22Rv1 (cell line): ENCODE data around the gene C4orf50.

Experiments used
- H3K27ac ChIP-seq: fragments of 450-650 bp; 2 replicates; pipeline ENCODE4 v1.5.1; 2017
- CTCF ChIP-seq: fragments of 450-650 bp; IDR thresholded peaks from 2 replicates; pipeline ENCODE4 v1.5.1; 2017; ENCODE audit warnings: mild to moderate bottlenecking
- ZFX ChIP-seq: fragments of 450-650 bp; IDR thresholded peaks from 2 replicates; pipeline ENCODE4 v1.6.1; 2017; ENCODE audit warnings: antibody characterized with exemption, borderline replicate concordance

Gene C4orf50

GRCh38 chr4:5963611-5964010, 54.6 kb downstream of the C4orf50 start:
- TF ChIP-seq CTCF (no peak), ZFX (no peak)
- H3K27ac ChIP-seq: no peak overlapping the region

- no peak overlapping the region for H3K27ac ChIP-seq
- TF ChIP-seq CTCF: no peak
- no peak for TF ChIP-seq ZFX
These were observed 55.8 kb downstream of the C4orf50 start for GRCh38 chr4:5962416-5962815.

DNA sequence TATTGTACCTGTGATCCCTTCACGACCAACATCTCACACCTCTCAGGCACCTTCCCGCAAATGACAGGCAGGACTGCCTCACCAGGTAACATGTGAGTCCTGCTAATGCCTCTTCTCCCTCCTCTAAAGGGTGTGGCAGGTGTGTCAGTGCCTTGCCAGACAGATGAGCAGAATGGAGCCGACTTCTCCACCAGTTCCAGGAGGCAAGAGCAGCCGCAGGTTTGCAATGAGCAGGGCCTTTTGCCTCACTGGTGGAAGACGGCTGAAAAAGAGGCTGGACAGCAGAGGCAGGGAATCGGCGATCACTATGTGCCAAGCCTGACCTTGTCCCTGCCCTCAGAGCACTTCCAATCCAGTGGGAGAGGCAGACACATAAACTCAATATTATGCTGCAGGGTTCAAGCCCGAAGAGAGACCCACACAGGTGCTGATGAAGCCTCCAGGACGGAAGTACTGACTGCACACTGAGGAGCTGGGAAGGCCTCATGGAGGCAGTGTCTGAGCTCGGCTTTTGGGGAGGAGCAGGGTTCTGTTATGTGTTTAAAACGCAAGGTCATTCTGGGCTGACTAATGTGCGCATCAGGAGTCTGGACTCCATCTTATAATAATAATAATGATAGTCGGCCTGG, 57.9 kb downstream of the C4orf50 start:
- TF ChIP-seq CTCF (no peak), ZFX (no peak)
- no peak overlapping the region for H3K27ac ChIP-seq

DNA sequence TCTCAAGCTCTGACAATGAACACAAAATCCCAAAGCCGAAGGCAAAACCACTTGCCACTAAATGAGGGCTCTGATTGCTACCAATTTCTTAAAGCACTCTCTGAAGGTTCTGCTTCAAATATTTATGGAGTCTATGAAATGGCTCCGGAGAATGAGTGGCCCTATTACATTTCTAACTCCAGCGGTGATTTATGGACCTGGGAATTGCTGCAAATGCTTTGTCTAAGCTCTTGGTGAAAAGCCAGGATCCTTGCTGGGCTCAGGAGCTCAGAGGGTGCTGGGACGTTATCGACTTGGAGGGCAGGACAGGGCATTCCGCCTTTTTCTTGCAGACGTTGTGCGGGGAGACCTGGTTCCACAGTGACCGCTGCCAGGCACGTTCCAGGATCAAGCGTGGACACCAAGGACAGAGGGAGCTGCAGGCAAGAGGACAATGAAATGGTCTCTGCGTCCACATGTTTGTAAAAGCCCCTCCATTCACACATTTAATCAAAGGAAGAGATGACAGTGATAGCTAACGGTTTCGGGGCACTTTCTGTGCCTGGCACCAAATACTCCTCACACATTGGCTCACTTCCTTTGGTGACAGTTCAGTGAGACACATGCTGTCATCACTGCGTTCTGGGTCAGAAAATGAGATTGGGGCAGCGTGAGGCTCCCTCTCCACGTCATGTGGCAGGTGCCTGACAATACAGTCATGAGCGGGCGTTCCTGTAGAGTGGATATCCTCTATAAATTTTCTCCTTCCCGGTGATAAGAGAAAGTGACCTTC, 58.8 kb downstream of the C4orf50 start:
- H3K27ac ChIP-seq: no peak overlapping the region
- TF ChIP-seq ZFX: no peak
- TF ChIP-seq CTCF: no peak

GRCh38 chr4:5958199-5958735, 60.0 kb downstream of the C4orf50 start:
- H3K27ac ChIP-seq: no peak overlapping the region
- TF ChIP-seq CTCF (no peak), ZFX (no peak)

- TF ChIP-seq ZFX: no peak
- no peak for TF ChIP-seq CTCF
These were observed 61.2 kb downstream of the C4orf50 start for GRCh38 chr4:5957076-5957475.

More at GRCh38 chr4:5957076-5957475, 61.2 kb downstream of the C4orf50 start:
- H3K27ac ChIP-seq: no peak overlapping the region
